Ovary (tissue), 3 donors: ENCODE results near the gene FAM53A.
"Not testable (repeated sequence)": the region's sequence is repeated elsewhere in the genome, so short reads cannot be mapped to it uniquely, and the experiment has no call there.

Source experiments
- CTCF ChIP-seq, 3 donors: fragments of 450-650 bp in 2 of 3; fragments of 200-600 bp in 1 of 3; IDR thresholded peaks; one replicate each; pipeline versions ENCODE4 v1.5.1 to v1.8.0; 2016 to 2022; ENCODE audit warnings: antibody characterized with exemption in 3 of 3, mild to moderate bottlenecking in 1 of 3
- EP300 ChIP-seq: sonication (generic); formaldehyde crosslinking; IDR thresholded peaks from one replicate; pipeline ENCODE4 v1.6.1; 2017; ENCODE audit warnings: antibody characterized with exemption
- POLR2A ChIP-seq: fragments of 450-650 bp; IDR thresholded peaks from one replicate; pipeline ENCODE4 v1.6.1; 2017; ENCODE audit warnings: antibody characterized with exemption, mild to moderate bottlenecking, moderate library complexity
- donor health status: DM: no; HTN: no; CAD: no.

- TF ChIP-seq CTCF (IDR thresholded peaks at IDR 0.05); POLR2A; EP300: not testable (repeated sequence)
These were observed 13.1 kb downstream of the FAM53A start for GRCh38 chr4:1671011-1671410.
